Sigmoid colon (tissue), 7 donors: ENCODE data around the gene CDC25B. TPM values are rescaled to one million over a fixed set of nuclear protein-coding genes. Genes with fewer than 3 reads are reported as not detected.

Experiments used
- DNase-seq: peaks from one replicate; pipeline ENCODE4 v3.0.0-alpha.2; 2019
- H3K27ac ChIP-seq, 4 donors: fragments of 200-600 bp; sonication (generic); one replicate each; pipeline ENCODE4 v1.5.1; 2016 to 2019; ENCODE audit warnings: mild to moderate bottlenecking in 1 of 4
- H3K27me3 ChIP-seq, 3 donors: fragments of 200-600 bp; sonication (generic); one replicate each; pipeline ENCODE4 v1.5.1; 2019; ENCODE audit warnings: mild to moderate bottlenecking in 1 of 3
- H3K36me3 ChIP-seq, 4 donors: fragments of 200-600 bp; sonication (generic); one replicate each; pipeline ENCODE4 v1.5.1; 2016 to 2019
- H3K4me1 ChIP-seq, 4 donors: fragments of 200-600 bp; sonication (generic); one replicate each; pipeline ENCODE4 v1.5.1; 2017 to 2019
- H3K4me3 ChIP-seq, 4 donors: fragments of 200-600 bp; sonication (generic); one replicate each; pipeline ENCODE4 v1.5.1; 2017 to 2019; ENCODE audit warnings: mild to moderate bottlenecking in 2 of 4, moderate library complexity in 1 of 4
- H3K9me3 ChIP-seq, 4 donors: fragments of 200-600 bp in 3 of 4; sonication (generic) in 3 of 4; one replicate each; pipeline versions ENCODE4 v1.5.1 to v1.6.1; 2013 to 2019
- CTCF ChIP-seq, 4 experiments: fragments of 450-650 bp in 3 of 4; fragments of 200-600 bp in 1 of 4; IDR thresholded peaks; one replicate each; pipeline ENCODE4 v1.5.1; 2016 to 2019; ENCODE audit warnings: antibody characterized with exemption in 4 of 4, mild to moderate bottlenecking in 3 of 4, moderate library complexity in 2 of 4
- EP300 ChIP-seq, 4 donors: sonication (generic); formaldehyde crosslinking; IDR thresholded peaks; one replicate each; pipeline ENCODE4 v1.6.1; 2017; ENCODE audit warnings: antibody characterized with exemption in 4 of 4
- POLR2A ChIP-seq, 2 donors: fragments of 450-650 bp; IDR thresholded peaks; one replicate each; pipeline ENCODE4 v1.6.1; 2016; ENCODE audit warnings: antibody characterized with exemption in 2 of 2, mild to moderate bottlenecking in 2 of 2, moderate library complexity in 2 of 2
- POLR2AphosphoS5 ChIP-seq, 4 donors: sonication (generic); formaldehyde crosslinking; IDR thresholded peaks; one replicate each; pipeline ENCODE4 v1.6.1; 2017; ENCODE audit warnings: antibody characterized with exemption in 4 of 4
- WGBS, 2 donors: extraction: QIAGEN DNeasy Blood & Tissue Kit; methylation state at CpG; one replicate each; pipeline ENCODE4 v1.1.7; 2013; 5-methylcytosine and 5-hydroxymethylcytosine counted together
- intact Hi-C: fragments of 100-400 bp; cut with DNase I; formaldehyde crosslinking; loops from one replicate; pipeline ENCODE4 v1.15.1; 2023
- polyA plus RNA-seq, 3 donors: library from polyadenylated mRNA; stranded (reverse); fragments of 200-250 nt; gene quantifications; one replicate each; pipeline ENCODE4 v1.2.3, GENCODE V29; 2013
- total RNA-seq, 4 donors: library from RNA; depleted of rRNA; stranded (reverse); fragments of >200 nt; gene quantifications; one replicate each; pipeline ENCODE4 v1.1.0, GENCODE V29; 2016
- donor health status: healthy with polysubstance abuse.
- donor health status: Bipolar disorder and iron deficiency.
- donor health status: healthy.

Gene CDC25B
- total and polyA plus RNA-seq, 7 donors: 12.5 to 65.8 (median 21.8) TPM

GRCh38 chr20:3785240-3786125, 10.6 kb upstream of the CDC25B start:
- intact Hi-C loops: loop anchor here (1.0 to 10.0 kb wide), 3 partner anchors 35 to 229 kb away; partner anchors contain the start of genes AP5S1 and RNF24
- Histone ChIP-seq H3K36me3 (peaks cover 0 to 7% (median 0%) of the 10 kb centered on the region in 4 donors), H3K4me3 (peak overlapping the region; percentile 65 to 73 (median 68)), H3K27ac (peak overlapping the region; percentile 84 to 92 (median 86)), H3K4me1 (peaks cover 0 to 53% (median 43%) of the 10 kb centered on the region in 4 donors), H3K27me3 (no peaks in the 10 kb centered on the region), H3K9me3 (no peaks in the 10 kb centered on the region)
- no peak for DNase-seq
- no peak for TF ChIP-seq POLR2AphosphoS5 (IDR thresholded peaks at IDR 0.05)
- TF ChIP-seq POLR2A (IDR thresholded peaks at IDR 0.05): no peak
- TF ChIP-seq EP300 (IDR thresholded peaks at IDR 0.05): no peak
- TF ChIP-seq CTCF (IDR thresholded peaks at IDR 0.05): no peak
- 48 to 56% methylated on average over 79 of the region's 79 CpGs for WGBS, 2 donors

DNA sequence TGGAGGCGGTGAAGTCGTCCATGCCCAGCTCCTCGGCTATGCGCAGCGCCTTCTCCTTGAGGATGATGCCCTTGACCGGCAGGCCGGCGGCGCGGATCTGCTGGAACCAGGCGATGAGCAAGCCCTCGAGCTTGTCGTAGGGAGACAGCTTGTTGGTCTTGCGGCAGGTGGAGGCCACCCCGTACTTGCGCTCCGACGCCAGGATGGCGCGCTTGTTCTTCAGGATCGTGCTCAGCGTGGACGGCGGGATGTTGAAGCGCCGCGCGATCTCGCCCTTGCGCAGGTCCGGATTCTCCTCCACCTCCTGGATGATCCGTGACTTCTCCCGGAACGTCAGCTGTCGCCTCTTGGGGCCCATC, 10.0 kb upstream of the CDC25B start:
- TF ChIP-seq EP300 (IDR thresholded peaks at IDR 0.05) (no peak), POLR2A (IDR thresholded peaks at IDR 0.05) (no peak), CTCF (IDR thresholded peaks at IDR 0.05) (no peak), POLR2AphosphoS5 (IDR thresholded peaks at IDR 0.05) (peak in 2 of 4 donors; percentile 10 to 36)
- intact Hi-C loops: loop anchor here (1.0 to 10.0 kb wide), 3 partner anchors 34 to 229 kb away; partner anchors contain the start of genes AP5S1 and RNF24
- Histone ChIP-seq H3K27ac (peak overlapping the region; percentile 84 to 92 (median 86)), H3K27me3 (no peaks in the 10 kb centered on the region), H3K4me1 (peaks cover 0 to 47% (median 38%) of the 10 kb centered on the region in 4 donors), H3K4me3 (peak overlapping the region; percentile 65 to 73 (median 68)), H3K9me3 (no peaks in the 10 kb centered on the region), H3K36me3 (peaks cover 0 to 7% (median 0%) of the 10 kb centered on the region in 4 donors)
- whole genome bisulfite sequencing, 2 donors: 2 to 4% methylated on average over 35 of the region's 35 CpGs
- DNase-seq: no peak

DNA sequence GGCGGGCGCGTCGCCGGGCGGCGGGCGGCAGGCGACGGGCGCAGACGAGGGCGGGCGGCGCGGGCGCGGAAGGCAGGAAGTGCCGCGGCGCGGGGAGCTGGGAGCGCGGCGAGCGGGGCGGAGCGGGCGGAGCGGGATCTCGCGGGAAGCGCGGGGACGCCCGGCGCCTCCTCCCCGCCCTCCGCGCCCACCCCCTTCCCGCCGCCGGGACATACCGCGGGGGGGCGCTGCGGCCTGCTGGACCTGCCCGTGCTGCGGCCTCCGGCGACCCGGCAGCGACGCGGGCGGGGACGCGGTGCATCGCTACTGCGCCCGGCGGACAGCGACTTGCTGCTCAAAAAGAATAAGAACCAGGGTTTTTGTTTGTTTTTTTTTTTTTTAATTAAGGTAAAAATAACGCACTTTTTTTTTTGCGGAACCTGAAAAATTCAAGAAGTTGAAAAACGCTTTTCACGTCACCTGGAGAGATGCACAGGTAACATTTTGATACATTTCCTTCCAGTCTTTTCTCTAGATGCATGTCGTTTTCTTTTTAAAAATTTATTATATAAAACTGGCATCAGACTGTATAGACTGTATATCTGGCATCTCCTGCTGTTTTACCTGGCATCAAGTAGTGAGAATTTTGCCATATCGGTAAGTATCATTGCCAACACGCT, 9.3 kb upstream of the CDC25B start, which contains the start of gene CENPB:
CENPB (minus strand) TSS at position 76 of the 659 bp plus-strand sequence. CDS start 257 bp downstream, outside the sequence.
- Histone ChIP-seq H3K4me3 (peak within 1 kb of the TSS; percentile 65 to 73 (median 68)), H3K9me3 (no peaks in the 10 kb centered on the region), H3K4me1 (peaks cover 0 to 41% (median 34%) of the 10 kb centered on the region in 4 donors), H3K27me3 (no peaks in the 10 kb centered on the region), H3K27ac (peak within 1 kb of the TSS; percentile 84 to 92 (median 86)), H3K36me3 (peaks cover 0 to 7% (median 0%) of the 10 kb centered on the region in 4 donors)
- intact Hi-C loops: loop anchor here (1.0 to 10.0 kb wide), 3 partner anchors 34 to 228 kb away; partner anchors contain the start of genes AP5S1 and RNF24
- peak; percentile 94 for DNase-seq
- WGBS, 2 donors: 3% methylated on average over 70 of the region's 70 CpGs
- TF ChIP-seq POLR2AphosphoS5 (IDR thresholded peaks at IDR 0.05): peak in 1 of 4 donors; percentile 27
- TF ChIP-seq POLR2A (IDR thresholded peaks at IDR 0.05): no peak
- peak; percentile 17 to 79 (median 39) for TF ChIP-seq CTCF (IDR thresholded peaks at IDR 0.05)

- 80 to 81% methylated on average over 5 of the region's 5 CpGs for WGBS, 2 donors
- DNase-seq: no peak
- H3K27me3 ChIP-seq: no peaks in the 10 kb centered on the region
- no peaks in the 10 kb centered on the region for H3K9me3 ChIP-seq
- peaks cover 0 to 7% (median 0%) of the 10 kb centered on the region in 4 donors for H3K36me3 ChIP-seq
- intact Hi-C loops: loop anchor here (2.0 to 10.0 kb wide), 2 partner anchors 67 to 227 kb away; partner anchors contain the start of gene RNF24
- H3K27ac ChIP-seq: peak overlapping the region; percentile 29 to 87 (median 66)
- H3K4me1 ChIP-seq: peaks cover 0 to 41% (median 34%) of the 10 kb centered on the region in 4 donors
- peak overlapping the region in 2 of 4 donors; percentile 33 to 34 for H3K4me3 ChIP-seq
- no peak for TF ChIP-seq POLR2A (IDR thresholded peaks at IDR 0.05)
- TF ChIP-seq POLR2AphosphoS5 (IDR thresholded peaks at IDR 0.05): no peak
- TF ChIP-seq EP300 (IDR thresholded peaks at IDR 0.05): no peak
- no peak for TF ChIP-seq CTCF (IDR thresholded peaks at IDR 0.05)
These were observed 8.6 kb upstream of the CDC25B start for GRCh38 chr20:3787324-3788014.
